ENCODE measurements around the gene DRC1.
"Not testable (repeated sequence)": the region's sequence is repeated elsewhere in the genome, so short reads cannot be mapped to it uniquely, and the experiment has no call there.

DNA sequence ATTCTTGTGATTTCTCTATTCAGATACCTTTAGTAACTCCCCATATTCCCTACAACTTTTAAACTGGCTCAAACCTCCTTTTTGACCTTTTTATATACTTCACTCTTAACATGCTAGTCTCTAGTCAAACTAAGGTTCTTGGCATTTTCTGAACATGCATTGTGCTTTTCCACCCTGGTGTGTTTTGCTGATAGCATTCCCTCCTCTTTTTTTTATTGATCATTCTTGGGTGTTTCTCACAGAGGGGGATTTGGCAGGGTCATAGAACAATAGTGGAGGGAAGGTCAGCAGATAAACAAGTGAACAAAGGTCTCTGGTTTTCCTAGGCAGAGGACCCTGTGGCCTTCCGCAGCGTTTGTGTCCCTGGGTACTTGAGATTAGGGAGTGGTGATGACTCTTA, 32.1 kb upstream of the DRC1 start:
- TF ChIP-seq, protein P1, sequence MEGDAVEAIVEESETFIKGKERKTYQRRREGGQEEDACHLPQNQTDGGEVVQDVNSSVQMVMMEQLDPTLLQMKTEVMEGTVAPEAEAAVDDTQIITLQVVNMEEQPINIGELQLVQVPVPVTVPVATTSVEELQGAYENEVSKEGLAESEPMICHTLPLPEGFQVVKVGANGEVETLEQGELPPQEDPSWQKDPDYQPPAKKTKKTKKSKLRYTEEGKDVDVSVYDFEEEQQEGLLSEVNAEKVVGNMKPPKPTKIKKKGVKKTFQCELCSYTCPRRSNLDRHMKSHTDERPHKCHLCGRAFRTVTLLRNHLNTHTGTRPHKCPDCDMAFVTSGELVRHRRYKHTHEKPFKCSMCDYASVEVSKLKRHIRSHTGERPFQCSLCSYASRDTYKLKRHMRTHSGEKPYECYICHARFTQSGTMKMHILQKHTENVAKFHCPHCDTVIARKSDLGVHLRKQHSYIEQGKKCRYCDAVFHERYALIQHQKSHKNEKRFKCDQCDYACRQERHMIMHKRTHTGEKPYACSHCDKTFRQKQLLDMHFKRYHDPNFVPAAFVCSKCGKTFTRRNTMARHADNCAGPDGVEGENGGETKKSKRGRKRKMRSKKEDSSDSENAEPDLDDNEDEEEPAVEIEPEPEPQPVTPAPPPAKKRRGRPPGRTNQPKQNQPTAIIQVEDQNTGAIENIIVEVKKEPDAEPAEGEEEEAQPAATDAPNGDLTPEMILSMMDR (conservative IDR thresholded peaks at IDR 0.05; ENCODE audit: low read depth, low read length), result not testable (repeated sequence)
- TF ChIP-seq, protein P2, sequence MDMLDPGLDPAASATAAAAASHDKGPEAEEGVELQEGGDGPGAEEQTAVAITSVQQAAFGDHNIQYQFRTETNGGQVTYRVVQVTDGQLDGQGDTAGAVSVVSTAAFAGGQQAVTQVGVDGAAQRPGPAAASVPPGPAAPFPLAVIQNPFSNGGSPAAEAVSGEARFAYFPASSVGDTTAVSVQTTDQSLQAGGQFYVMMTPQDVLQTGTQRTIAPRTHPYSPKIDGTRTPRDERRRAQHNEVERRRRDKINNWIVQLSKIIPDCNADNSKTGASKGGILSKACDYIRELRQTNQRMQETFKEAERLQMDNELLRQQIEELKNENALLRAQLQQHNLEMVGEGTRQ (IDR thresholded peaks at IDR 0.05; ENCODE audit: low read depth, low read length), result not testable (repeated sequence)
- TF ChIP-seq, protein P3, sequence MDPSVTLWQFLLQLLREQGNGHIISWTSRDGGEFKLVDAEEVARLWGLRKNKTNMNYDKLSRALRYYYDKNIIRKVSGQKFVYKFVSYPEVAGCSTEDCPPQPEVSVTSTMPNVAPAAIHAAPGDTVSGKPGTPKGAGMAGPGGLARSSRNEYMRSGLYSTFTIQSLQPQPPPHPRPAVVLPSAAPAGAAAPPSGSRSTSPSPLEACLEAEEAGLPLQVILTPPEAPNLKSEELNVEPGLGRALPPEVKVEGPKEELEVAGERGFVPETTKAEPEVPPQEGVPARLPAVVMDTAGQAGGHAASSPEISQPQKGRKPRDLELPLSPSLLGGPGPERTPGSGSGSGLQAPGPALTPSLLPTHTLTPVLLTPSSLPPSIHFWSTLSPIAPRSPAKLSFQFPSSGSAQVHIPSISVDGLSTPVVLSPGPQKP (IDR thresholded peaks at IDR 0.05; ENCODE audit: borderline replicate concordance, low read depth, low read length), result not testable (repeated sequence)
- TF ChIP-seq POLR2A (IDR thresholded peaks at IDR 0.05; ENCODE audit: low read depth, low read length); RAD21 (IDR thresholded peaks at IDR 0.05; ENCODE audit: low read length); CHD1 (IDR thresholded peaks at IDR 0.05; ENCODE audit: low read depth, low read length); RCOR1 (IDR thresholded peaks at IDR 0.05; ENCODE audit: insufficient replicate concordance, low read length); MXI1 (IDR thresholded peaks at IDR 0.05; ENCODE audit: borderline replicate concordance, low read depth, low read length); SMC3 (IDR thresholded peaks at IDR 0.05; ENCODE audit: low read depth, low read length); RFX5 (IDR thresholded peaks at IDR 0.05; ENCODE audit: low read depth, low read length); MAFK (IDR thresholded peaks at IDR 0.05; ENCODE audit: low read depth, low read length); CEBPB (IDR thresholded peaks at IDR 0.05; ENCODE audit: low read depth, low read length); FOS (IDR thresholded peaks at IDR 0.05; ENCODE audit: low read depth, low read length): not testable (repeated sequence)
